ENCODE measurements around the gene ACER3. TPM values are rescaled to one million over a fixed set of nuclear protein-coding genes. Genes with fewer than 3 reads are reported as not detected.

Gene ACER3
- total and polyA plus RNA-seq, 2 donors: 4.5 to 19.0 TPM

GRCh38 chr11:76902121-76903014 lies 41.6 kb downstream of the ACER3 start:
- DNase-seq (ENCODE audit: extremely low spot score): no peak
- 91% methylated on average over 5 of the region's 5 CpGs for WGBS
- H3K4me1 ChIP-seq (ENCODE audit: insufficient read depth): no peaks in the 10 kb centered on the region
- H3K27ac ChIP-seq (ENCODE audit: low read depth): no peak overlapping the region
- no peak overlapping the region for H3K4me3 ChIP-seq (ENCODE audit: low read depth, low read length)
- peaks cover 4% of the 10 kb centered on the region for H3K36me3 ChIP-seq (ENCODE audit: insufficient read depth)

- no peak overlapping the region for H3K27ac ChIP-seq (ENCODE audit: low read depth)
- 26% methylated on average over 3 of the region's 3 CpGs for WGBS
- peak; percentile 48 for DNase-seq (ENCODE audit: extremely low spot score)
- H3K36me3 ChIP-seq (ENCODE audit: insufficient read depth): peaks cover 4% of the 10 kb centered on the region
- H3K4me3 ChIP-seq (ENCODE audit: low read depth, low read length): no peak overlapping the region
- H3K4me1 ChIP-seq (ENCODE audit: insufficient read depth): no peaks in the 10 kb centered on the region
These were observed 42.6 kb downstream of the ACER3 start for GRCh38 chr11:76903325-76903724.

- H3K36me3 ChIP-seq (ENCODE audit: insufficient read depth): peaks cover 2% of the 10 kb centered on the region
- WGBS: 74% methylated on average over 9 of the region's 9 CpGs
- H3K4me3 ChIP-seq (ENCODE audit: low read depth, low read length): no peak overlapping the region
- H3K4me1 ChIP-seq (ENCODE audit: insufficient read depth): no peaks in the 10 kb centered on the region
- DNase-seq (ENCODE audit: extremely low spot score): no peak
- no peak overlapping the region for H3K27ac ChIP-seq (ENCODE audit: low read depth)
These were observed 50.1 kb downstream of the ACER3 start for GRCh38 chr11:76910620-76911414.

GRCh38 chr11:76911415-76911808 lies 50.7 kb downstream of the ACER3 start:
- Histone ChIP-seq H3K4me3 (ENCODE audit: low read depth, low read length) (no peak overlapping the region), H3K27ac (ENCODE audit: low read depth) (no peak overlapping the region), H3K4me1 (ENCODE audit: insufficient read depth) (no peaks in the 10 kb centered on the region), H3K36me3 (ENCODE audit: insufficient read depth) (no peaks in the 10 kb centered on the region)
- no peak for DNase-seq (ENCODE audit: extremely low spot score)
- WGBS: 73% methylated on average over 1 of the region's 1 CpG

GRCh38 chr11:76916712-76917111 lies 56.0 kb downstream of the ACER3 start:
- WGBS: 77% methylated on average over 1 of the region's 1 CpG
- no peak for DNase-seq (ENCODE audit: extremely low spot score)
- peaks cover 4% of the 10 kb centered on the region for H3K4me1 ChIP-seq (ENCODE audit: insufficient read depth)
- H3K4me3 ChIP-seq (ENCODE audit: low read depth, low read length): no peak overlapping the region
- H3K36me3 ChIP-seq (ENCODE audit: insufficient read depth): no peaks in the 10 kb centered on the region
- no peak overlapping the region for H3K27ac ChIP-seq (ENCODE audit: low read depth)

GRCh38 chr11:76918941-76919386 lies 58.2 kb downstream of the ACER3 start:
- Histone ChIP-seq H3K4me1 (ENCODE audit: insufficient read depth) (peaks cover 4% of the 10 kb centered on the region), H3K27ac (ENCODE audit: low read depth) (no peak overlapping the region)
- WGBS: 6% methylated on average over 3 of the region's 3 CpGs

GRCh38 chr11:76919467-76919866 lies 58.7 kb downstream of the ACER3 start:
- no peak overlapping the region for H3K4me3 ChIP-seq (ENCODE audit: low read depth, low read length)
- H3K4me1 ChIP-seq (ENCODE audit: insufficient read depth): peaks cover 4% of the 10 kb centered on the region
- no peak overlapping the region for H3K27ac ChIP-seq (ENCODE audit: low read depth)
- WGBS: 59% methylated on average over 1 of the region's 1 CpG
- no peaks in the 10 kb centered on the region for H3K36me3 ChIP-seq (ENCODE audit: insufficient read depth)
- DNase-seq (ENCODE audit: extremely low spot score): no peak

More at GRCh38 chr11:76918941-76919386, 58.2 kb downstream of the ACER3 start:
- Histone ChIP-seq H3K36me3 (ENCODE audit: insufficient read depth) (no peaks in the 10 kb centered on the region), H3K4me3 (ENCODE audit: low read depth, low read length) (no peak overlapping the region)
- DNase-seq (ENCODE audit: extremely low spot score): peak; percentile 42

GRCh38 chr11:76919887-76920746 lies 59.4 kb downstream of the ACER3 start:
- no peaks in the 10 kb centered on the region for H3K36me3 ChIP-seq (ENCODE audit: insufficient read depth)
- DNase-seq (ENCODE audit: extremely low spot score): peak; percentile 70
- no peak overlapping the region for H3K27ac ChIP-seq (ENCODE audit: low read depth)
- H3K4me3 ChIP-seq (ENCODE audit: low read depth, low read length): no peak overlapping the region
- 40% methylated on average over 7 of the region's 7 CpGs for WGBS
- H3K4me1 ChIP-seq (ENCODE audit: insufficient read depth): peaks cover 4% of the 10 kb centered on the region

- DNase-seq (ENCODE audit: extremely low spot score): no peak
- no peaks in the 10 kb centered on the region for H3K4me1 ChIP-seq (ENCODE audit: insufficient read depth)
- H3K4me3 ChIP-seq (ENCODE audit: low read depth, low read length): no peak overlapping the region
- H3K27ac ChIP-seq (ENCODE audit: low read depth): no peak overlapping the region
- H3K36me3 ChIP-seq (ENCODE audit: insufficient read depth): no peaks in the 10 kb centered on the region
- WGBS: 94% methylated on average over 5 of the region's 5 CpGs
These were observed 66.4 kb downstream of the ACER3 start for GRCh38 chr11:76927160-76927559.

- 85% methylated on average over 3 of the region's 3 CpGs for WGBS
- Histone ChIP-seq H3K36me3 (ENCODE audit: insufficient read depth) (no peaks in the 10 kb centered on the region), H3K4me3 (ENCODE audit: low read depth, low read length) (no peak overlapping the region), H3K4me1 (ENCODE audit: insufficient read depth) (no peaks in the 10 kb centered on the region), H3K27ac (ENCODE audit: low read depth) (no peak overlapping the region)
- DNase-seq (ENCODE audit: extremely low spot score): no peak
These were observed 74.3 kb downstream of the ACER3 start for GRCh38 chr11:76935042-76935441.

GRCh38 chr11:76939219-76939631 lies 78.5 kb downstream of the ACER3 start:
- WGBS: 82% methylated on average over 2 of the region's 2 CpGs
- no peak overlapping the region for H3K27ac ChIP-seq (ENCODE audit: low read depth)

GRCh38 chr11:76944225-76944624 lies 83.5 kb downstream of the ACER3 start:
- Histone ChIP-seq H3K36me3 (ENCODE audit: insufficient read depth) (no peaks in the 10 kb centered on the region), H3K4me3 (ENCODE audit: low read depth, low read length) (no peak overlapping the region), H3K27ac (ENCODE audit: low read depth) (no peak overlapping the region), H3K4me1 (ENCODE audit: insufficient read depth) (no peaks in the 10 kb centered on the region)
- DNase-seq (ENCODE audit: extremely low spot score): no peak
- WGBS: 97% methylated on average over 1 of the region's 1 CpG

More at GRCh38 chr11:76939219-76939631, 78.5 kb downstream of the ACER3 start:
- no peak for DNase-seq (ENCODE audit: extremely low spot score)
- Histone ChIP-seq H3K4me3 (ENCODE audit: low read depth, low read length) (no peak overlapping the region), H3K36me3 (ENCODE audit: insufficient read depth) (no peaks in the 10 kb centered on the region), H3K4me1 (ENCODE audit: insufficient read depth) (no peaks in the 10 kb centered on the region)

- no peaks in the 10 kb centered on the region for H3K4me1 ChIP-seq (ENCODE audit: insufficient read depth)
- H3K36me3 ChIP-seq (ENCODE audit: insufficient read depth): no peaks in the 10 kb centered on the region
- no peak overlapping the region for H3K4me3 ChIP-seq (ENCODE audit: low read depth, low read length)
- no peak overlapping the region for H3K27ac ChIP-seq (ENCODE audit: low read depth)
- WGBS: 95% methylated on average over 1 of the region's 1 CpG
- DNase-seq (ENCODE audit: extremely low spot score): no peak
These were observed 85.5 kb downstream of the ACER3 start for GRCh38 chr11:76946223-76946622.
